PC-3 (cell line): ENCODE measurements around the gene TGM5.

Experiments used
- EZH2 ChIP-seq: fragments of 300-600 bp; sonication (generic); IDR thresholded peaks from one replicate; pipeline ENCODE4 v1.6.1; 2017; ENCODE audit warnings: antibody characterized with exemption, mild to moderate bottlenecking, low read length; ENCODE audit not compliant: unreplicated experiment
- EZH2phosphoT487 ChIP-seq: fragments of 300-600 bp; sonication (generic); IDR thresholded peaks from 2 replicates; pipeline ENCODE4 v1.6.1; 2018; ENCODE audit warnings: mild to moderate bottlenecking, antibody characterized with exemption, low read length, borderline replicate concordance
- TF ChIP-seq, protein P1 (sequence below): fragments of 300-600 bp; sonication (generic); conservative IDR thresholded peaks from 2 replicates; pipeline ENCODE4 v1.5.1; 2017; ENCODE audit warnings: antibody characterized with exemption, low read depth, mild to moderate bottlenecking, low read length

DNA sequence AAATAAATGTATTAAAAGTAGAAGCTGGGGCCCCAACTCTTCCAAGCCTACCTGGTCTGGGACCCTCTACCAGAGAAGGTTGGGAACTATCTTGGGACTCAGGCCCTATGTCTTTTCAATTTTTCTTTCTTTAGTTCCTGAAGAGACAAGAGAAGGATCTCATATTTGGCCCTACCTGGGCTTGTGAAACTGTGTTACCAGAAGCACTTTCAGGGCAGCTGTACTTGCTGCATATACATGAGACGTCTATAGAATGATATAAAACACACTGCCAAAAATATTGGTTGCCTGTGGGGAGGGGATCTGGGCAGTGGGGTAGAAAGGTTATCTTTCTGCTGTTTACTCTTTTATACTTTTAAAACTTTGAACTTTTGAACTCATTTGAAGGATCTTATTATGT lies 45.3 kb downstream of the TGM5 start:
- TF ChIP-seq, protein P1, sequence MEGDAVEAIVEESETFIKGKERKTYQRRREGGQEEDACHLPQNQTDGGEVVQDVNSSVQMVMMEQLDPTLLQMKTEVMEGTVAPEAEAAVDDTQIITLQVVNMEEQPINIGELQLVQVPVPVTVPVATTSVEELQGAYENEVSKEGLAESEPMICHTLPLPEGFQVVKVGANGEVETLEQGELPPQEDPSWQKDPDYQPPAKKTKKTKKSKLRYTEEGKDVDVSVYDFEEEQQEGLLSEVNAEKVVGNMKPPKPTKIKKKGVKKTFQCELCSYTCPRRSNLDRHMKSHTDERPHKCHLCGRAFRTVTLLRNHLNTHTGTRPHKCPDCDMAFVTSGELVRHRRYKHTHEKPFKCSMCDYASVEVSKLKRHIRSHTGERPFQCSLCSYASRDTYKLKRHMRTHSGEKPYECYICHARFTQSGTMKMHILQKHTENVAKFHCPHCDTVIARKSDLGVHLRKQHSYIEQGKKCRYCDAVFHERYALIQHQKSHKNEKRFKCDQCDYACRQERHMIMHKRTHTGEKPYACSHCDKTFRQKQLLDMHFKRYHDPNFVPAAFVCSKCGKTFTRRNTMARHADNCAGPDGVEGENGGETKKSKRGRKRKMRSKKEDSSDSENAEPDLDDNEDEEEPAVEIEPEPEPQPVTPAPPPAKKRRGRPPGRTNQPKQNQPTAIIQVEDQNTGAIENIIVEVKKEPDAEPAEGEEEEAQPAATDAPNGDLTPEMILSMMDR: no peak
- TF ChIP-seq EZH2 (no peak), EZH2phosphoT487 (no peak)
